HL-60 (cell line): Measurements from ENCODE around the gene FMNL2.

ENCODE experiments used
- DNase-seq, 2 experiments: peaks; one replicate each; pipeline ENCODE4 v3.0.0-alpha.2; 2010 to 2020; ENCODE audit warnings: low read depth in 1 of 2, low spot score in 1 of 2
- H3K27ac ChIP-seq: fragments of 250-450 bp; sonication (Bioruptor Pico); replicated peaks from 2 replicates; pipeline ENCODE4 v1.5.1; 2020; ENCODE audit warnings: mild to moderate bottlenecking, moderate library complexity
- H3K27me3 ChIP-seq: fragments of 250-450 bp; sonication (Bioruptor Pico); 2 replicates; pipeline ENCODE4 v1.5.1; 2021; ENCODE audit warnings: mild to moderate bottlenecking, moderate library complexity; ENCODE audit not compliant: insufficient read depth, poor library complexity, severe bottlenecking
- H3K4me3 ChIP-seq: replicated peaks from 2 replicates; pipeline ENCODE4 v1.5.1; 2011; ENCODE audit warnings: mild to moderate bottlenecking, control low read depth, low read length; ENCODE audit not compliant: insufficient read depth
- GABPA ChIP-seq: IDR thresholded peaks from 2 replicates; pipeline ENCODE4 v1.6.1; 2012; ENCODE audit warnings: low read depth
- POLR2AphosphoS5 ChIP-seq: IDR thresholded peaks from 2 replicates; pipeline ENCODE4 v1.6.1; 2012; ENCODE audit warnings: low read depth
- SPI1 ChIP-seq: IDR thresholded peaks from 2 replicates; pipeline ENCODE4 v1.6.1; 2012; ENCODE audit warnings: low read depth, mild to moderate bottlenecking, borderline replicate concordance
- TF ChIP-seq, protein P1 (sequence below): IDR thresholded peaks from one replicate; pipeline ENCODE4 v1.5.1; 2011; ENCODE audit warnings: low read length, control low read depth, inconsistent platforms; ENCODE audit not compliant: insufficient read depth
- TF ChIP-seq, protein P2 (sequence below): IDR thresholded peaks from 2 replicates; pipeline ENCODE4 v1.6.1; 2012; ENCODE audit warnings: low read depth; ENCODE audit not compliant: insufficient replicate concordance

Gene FMNL2

DNA sequence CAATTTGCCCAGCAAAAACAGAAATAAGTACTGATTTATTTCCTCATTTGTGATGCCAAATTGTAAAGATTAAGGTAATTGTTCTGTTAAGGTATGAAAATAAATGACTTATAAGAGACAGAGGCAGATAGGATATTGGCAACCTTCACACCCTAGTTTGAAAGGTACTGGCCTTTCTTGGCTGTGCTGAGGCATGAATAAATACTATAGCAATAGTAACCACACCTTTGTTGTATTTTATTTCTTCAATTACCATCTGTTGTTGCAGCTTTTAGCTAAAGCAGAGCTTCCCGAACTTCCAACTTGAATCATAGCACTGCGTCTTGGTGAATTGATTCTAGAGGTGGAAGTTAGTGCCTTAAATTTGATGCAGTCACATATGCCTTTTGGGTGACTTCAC is 55.9 kb downstream of the FMNL2 start:
- Histone ChIP-seq H3K27ac (no peak overlapping the region), H3K27me3 (no peaks in the 10 kb centered on the region), H3K4me3 (no peak overlapping the region)
- DNase-seq = no peak
- TF ChIP-seq, protein P1, sequence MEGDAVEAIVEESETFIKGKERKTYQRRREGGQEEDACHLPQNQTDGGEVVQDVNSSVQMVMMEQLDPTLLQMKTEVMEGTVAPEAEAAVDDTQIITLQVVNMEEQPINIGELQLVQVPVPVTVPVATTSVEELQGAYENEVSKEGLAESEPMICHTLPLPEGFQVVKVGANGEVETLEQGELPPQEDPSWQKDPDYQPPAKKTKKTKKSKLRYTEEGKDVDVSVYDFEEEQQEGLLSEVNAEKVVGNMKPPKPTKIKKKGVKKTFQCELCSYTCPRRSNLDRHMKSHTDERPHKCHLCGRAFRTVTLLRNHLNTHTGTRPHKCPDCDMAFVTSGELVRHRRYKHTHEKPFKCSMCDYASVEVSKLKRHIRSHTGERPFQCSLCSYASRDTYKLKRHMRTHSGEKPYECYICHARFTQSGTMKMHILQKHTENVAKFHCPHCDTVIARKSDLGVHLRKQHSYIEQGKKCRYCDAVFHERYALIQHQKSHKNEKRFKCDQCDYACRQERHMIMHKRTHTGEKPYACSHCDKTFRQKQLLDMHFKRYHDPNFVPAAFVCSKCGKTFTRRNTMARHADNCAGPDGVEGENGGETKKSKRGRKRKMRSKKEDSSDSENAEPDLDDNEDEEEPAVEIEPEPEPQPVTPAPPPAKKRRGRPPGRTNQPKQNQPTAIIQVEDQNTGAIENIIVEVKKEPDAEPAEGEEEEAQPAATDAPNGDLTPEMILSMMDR = no peak
- TF ChIP-seq SPI1 (no peak), POLR2AphosphoS5 (no peak), GABPA (no peak)
- TF ChIP-seq, protein P2, sequence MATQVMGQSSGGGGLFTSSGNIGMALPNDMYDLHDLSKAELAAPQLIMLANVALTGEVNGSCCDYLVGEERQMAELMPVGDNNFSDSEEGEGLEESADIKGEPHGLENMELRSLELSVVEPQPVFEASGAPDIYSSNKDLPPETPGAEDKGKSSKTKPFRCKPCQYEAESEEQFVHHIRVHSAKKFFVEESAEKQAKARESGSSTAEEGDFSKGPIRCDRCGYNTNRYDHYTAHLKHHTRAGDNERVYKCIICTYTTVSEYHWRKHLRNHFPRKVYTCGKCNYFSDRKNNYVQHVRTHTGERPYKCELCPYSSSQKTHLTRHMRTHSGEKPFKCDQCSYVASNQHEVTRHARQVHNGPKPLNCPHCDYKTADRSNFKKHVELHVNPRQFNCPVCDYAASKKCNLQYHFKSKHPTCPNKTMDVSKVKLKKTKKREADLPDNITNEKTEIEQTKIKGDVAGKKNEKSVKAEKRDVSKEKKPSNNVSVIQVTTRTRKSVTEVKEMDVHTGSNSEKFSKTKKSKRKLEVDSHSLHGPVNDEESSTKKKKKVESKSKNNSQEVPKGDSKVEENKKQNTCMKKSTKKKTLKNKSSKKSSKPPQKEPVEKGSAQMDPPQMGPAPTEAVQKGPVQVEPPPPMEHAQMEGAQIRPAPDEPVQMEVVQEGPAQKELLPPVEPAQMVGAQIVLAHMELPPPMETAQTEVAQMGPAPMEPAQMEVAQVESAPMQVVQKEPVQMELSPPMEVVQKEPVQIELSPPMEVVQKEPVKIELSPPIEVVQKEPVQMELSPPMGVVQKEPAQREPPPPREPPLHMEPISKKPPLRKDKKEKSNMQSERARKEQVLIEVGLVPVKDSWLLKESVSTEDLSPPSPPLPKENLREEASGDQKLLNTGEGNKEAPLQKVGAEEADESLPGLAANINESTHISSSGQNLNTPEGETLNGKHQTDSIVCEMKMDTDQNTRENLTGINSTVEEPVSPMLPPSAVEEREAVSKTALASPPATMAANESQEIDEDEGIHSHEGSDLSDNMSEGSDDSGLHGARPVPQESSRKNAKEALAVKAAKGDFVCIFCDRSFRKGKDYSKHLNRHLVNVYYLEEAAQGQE = no peak

DNA sequence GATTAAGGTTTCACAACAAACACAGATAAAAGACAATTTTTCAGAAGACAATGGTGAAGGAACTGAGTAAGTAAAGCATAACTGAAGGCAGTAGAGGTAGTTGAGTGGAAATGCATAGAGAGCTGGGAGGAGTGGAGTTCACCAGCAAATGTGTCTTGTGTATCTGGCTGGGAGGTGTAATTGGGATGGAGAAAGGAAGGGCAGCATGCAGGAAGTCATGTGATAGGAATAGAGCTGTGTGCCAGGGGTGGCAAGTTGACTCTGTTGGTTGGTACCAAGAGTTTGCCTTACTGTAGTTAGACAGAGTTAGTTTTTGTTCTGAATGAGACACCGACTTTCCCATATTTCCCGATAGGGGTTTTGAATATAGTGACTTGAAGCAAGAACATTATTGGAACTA is 56.3 kb downstream of the FMNL2 start:
- DNase-seq = no peak
- no peak overlapping the region for H3K4me3 ChIP-seq
- TF ChIP-seq, protein P1 = no peak
- TF ChIP-seq POLR2AphosphoS5 (no peak), SPI1 (no peak), GABPA (no peak)
- TF ChIP-seq, protein P2 = no peak
- no peak overlapping the region for H3K27ac ChIP-seq
- no peaks in the 10 kb centered on the region for H3K27me3 ChIP-seq

DNA sequence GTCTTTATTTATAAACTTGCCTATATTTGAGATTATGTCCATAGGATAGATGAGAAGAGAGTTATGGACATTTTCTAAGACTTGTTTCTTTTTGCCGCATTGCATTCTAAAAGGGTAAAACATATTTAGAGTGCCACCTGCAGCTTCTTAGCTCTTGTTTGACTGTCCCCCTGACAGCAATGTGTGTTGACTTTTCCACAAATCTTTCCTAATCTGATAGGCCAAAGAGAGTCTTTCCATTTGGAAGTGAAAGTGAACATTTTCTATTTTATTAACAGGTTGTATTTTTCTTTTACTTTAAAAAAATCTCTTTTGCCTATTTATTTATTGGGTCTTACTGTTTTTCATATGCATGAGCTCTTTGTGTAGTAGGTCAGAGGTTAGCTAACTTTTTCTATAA is 58.4 kb downstream of the FMNL2 start:
- no peaks in the 10 kb centered on the region for H3K27me3 ChIP-seq
- DNase-seq = no peak
- H3K27ac ChIP-seq = no peak overlapping the region
- no peak overlapping the region for H3K4me3 ChIP-seq
- TF ChIP-seq, protein P2 = no peak
- TF ChIP-seq, protein P1 = no peak
- TF ChIP-seq GABPA (no peak), SPI1 (no peak), POLR2AphosphoS5 (no peak)
